ENCODE results near the gene POU2F3.

DNA sequence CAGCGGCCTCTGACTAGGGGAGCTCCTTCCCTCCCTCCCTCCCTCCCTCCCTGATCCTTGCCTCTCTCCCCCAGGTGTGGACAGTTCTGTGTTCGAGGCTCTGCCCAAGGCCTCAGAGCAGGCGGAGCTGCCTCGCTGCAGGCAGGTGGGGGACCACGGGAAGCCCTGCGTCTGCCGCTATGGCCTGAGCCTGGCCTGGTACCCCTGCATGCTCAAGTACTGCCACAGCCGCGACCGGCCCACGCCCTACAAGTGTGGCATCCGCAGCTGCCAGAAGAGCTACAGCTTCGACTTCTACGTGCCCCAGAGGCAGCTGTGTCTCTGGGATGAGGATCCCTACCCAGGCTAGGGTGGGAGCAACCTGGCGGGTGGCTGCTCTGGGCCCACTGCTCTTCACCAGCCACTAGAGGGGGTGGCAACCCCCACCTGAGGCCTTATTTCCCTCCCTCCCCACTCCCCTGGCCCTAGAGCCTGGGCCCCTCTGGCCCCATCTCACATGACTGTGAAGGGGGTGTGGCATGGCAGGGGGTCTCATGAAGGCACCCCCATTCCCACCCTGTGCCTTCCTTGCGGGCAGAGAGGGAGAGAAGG, 11.1 kb upstream of the POU2F3 start:
- TF ChIP-seq, protein P1, sequence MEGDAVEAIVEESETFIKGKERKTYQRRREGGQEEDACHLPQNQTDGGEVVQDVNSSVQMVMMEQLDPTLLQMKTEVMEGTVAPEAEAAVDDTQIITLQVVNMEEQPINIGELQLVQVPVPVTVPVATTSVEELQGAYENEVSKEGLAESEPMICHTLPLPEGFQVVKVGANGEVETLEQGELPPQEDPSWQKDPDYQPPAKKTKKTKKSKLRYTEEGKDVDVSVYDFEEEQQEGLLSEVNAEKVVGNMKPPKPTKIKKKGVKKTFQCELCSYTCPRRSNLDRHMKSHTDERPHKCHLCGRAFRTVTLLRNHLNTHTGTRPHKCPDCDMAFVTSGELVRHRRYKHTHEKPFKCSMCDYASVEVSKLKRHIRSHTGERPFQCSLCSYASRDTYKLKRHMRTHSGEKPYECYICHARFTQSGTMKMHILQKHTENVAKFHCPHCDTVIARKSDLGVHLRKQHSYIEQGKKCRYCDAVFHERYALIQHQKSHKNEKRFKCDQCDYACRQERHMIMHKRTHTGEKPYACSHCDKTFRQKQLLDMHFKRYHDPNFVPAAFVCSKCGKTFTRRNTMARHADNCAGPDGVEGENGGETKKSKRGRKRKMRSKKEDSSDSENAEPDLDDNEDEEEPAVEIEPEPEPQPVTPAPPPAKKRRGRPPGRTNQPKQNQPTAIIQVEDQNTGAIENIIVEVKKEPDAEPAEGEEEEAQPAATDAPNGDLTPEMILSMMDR (conservative IDR thresholded peaks at IDR 0.05): no peak
- no peak for TF ChIP-seq ZFX (IDR thresholded peaks at IDR 0.05)

Measured in C4-2B (cell line).